Lung (tissue), 12 donors: Measurements from ENCODE around the gene SCAND1. TPM values are rescaled to one million over a fixed set of nuclear protein-coding genes. Genes with fewer than 3 reads are reported as not detected.

Experiments
- ATAC-seq: fragments of 200-7000 bp; cut with Tn5 transposase; one replicate; pipeline ENCODE4 v1.9.1; 2020; ENCODE audit warnings: moderate number of reproducible peaks; ENCODE audit not compliant: insufficient read depth, low FRiP score
- DNase-seq, 3 donors: peaks; one replicate each; pipeline ENCODE4 v3.0.0-alpha.2; 2013 to 2017
- H3K27ac ChIP-seq, 2 donors: one replicate each; pipeline ENCODE4 v1.5.1; 2013; ENCODE audit warnings: mild to moderate bottlenecking in 2 of 2, moderate library complexity in 2 of 2, control low read depth in 1 of 2, inconsistent platforms in 1 of 2, low read depth in 1 of 2, low read length in 1 of 2
- H3K27me3 ChIP-seq, 3 donors: one replicate each; pipeline ENCODE4 v1.5.1; 2013; ENCODE audit warnings: low read length in 2 of 3; ENCODE audit not compliant: control insufficient read depth in 3 of 3, insufficient read depth in 3 of 3
- H3K36me3 ChIP-seq, 4 donors: one replicate each; pipeline ENCODE4 v1.5.1; 2013; ENCODE audit warnings: low read length in 4 of 4, mild to moderate bottlenecking in 1 of 4, moderate library complexity in 1 of 4; ENCODE audit not compliant: control insufficient read depth in 4 of 4, insufficient read depth in 4 of 4
- H3K4me1 ChIP-seq, 5 donors: one replicate each; pipeline ENCODE4 v1.5.1; 2013; ENCODE audit warnings: low read length in 5 of 5, mild to moderate bottlenecking in 2 of 5, moderate library complexity in 1 of 5; ENCODE audit not compliant: control insufficient read depth in 5 of 5, insufficient read depth in 5 of 5
- H3K4me3 ChIP-seq: one replicate; pipeline ENCODE4 v1.5.1; 2013; ENCODE audit warnings: mild to moderate bottlenecking, control low read depth, moderate library complexity
- H3K9ac ChIP-seq, 2 donors: one replicate each; pipeline ENCODE4 v1.5.1; 2013; ENCODE audit warnings: low read length in 2 of 2, control low read depth in 1 of 2; ENCODE audit not compliant: insufficient read depth in 1 of 2
- H3K9me3 ChIP-seq, 4 donors: one replicate each; pipeline ENCODE4 v1.5.1; 2013; ENCODE audit warnings: low read length in 3 of 4, mild to moderate bottlenecking in 1 of 4, moderate library complexity in 1 of 4; ENCODE audit not compliant: control insufficient read depth in 4 of 4, insufficient read depth in 3 of 4
- CTCF ChIP-seq: IDR thresholded peaks from 2 replicates; pipeline ENCODE4 v1.5.1; 2012; ENCODE audit warnings: mild to moderate bottlenecking; ENCODE audit errors: control extremely low read depth, extremely low read depth
- WGBS, 2 donors: extraction: QIAGEN DNeasy Blood & Tissue Kit; methylation state at CpG; one replicate each; pipeline ENCODE4 v1.1.7; 2013; 5-methylcytosine and 5-hydroxymethylcytosine counted together
- polyA plus RNA-seq, 2 donors: library from polyadenylated mRNA; stranded (reverse); fragments of 200-250 nt; gene quantifications; one replicate each; pipeline ENCODE4 v1.2.1, GENCODE V29; 2013
- total RNA-seq, 2 donors: library from RNA; depleted of rRNA in 1 of 2; stranded (reverse); fragments of >200 nt in 1 of 2; gene quantifications; one replicate each; pipeline ENCODE4 v1.2.1, GENCODE V29; 2014 to 2021
- donor health status: control.
- donor health status: control.
- donor health status: Bipolar disorder and iron deficiency.
- donor health status: healthy.
- donor health status: DM: yes; HTN: yes; CAD: no.

Gene SCAND1
- total and polyA plus RNA-seq, 4 donors: 34.6 to 279 (median 97.1) TPM

GRCh38 chr20:35988910-35989463 is 34.7 kb upstream of the SCAND1 start:
- 85 to 88% methylated on average over 2 of the region's 2 CpGs for WGBS, 2 donors
- ATAC-seq (no peak), DNase-seq (no peak)
- Histone ChIP-seq H3K27me3 (no peaks in the 10 kb centered on the region), H3K9me3 (no peaks in the 10 kb centered on the region), H3K27ac (no peak overlapping the region), H3K4me3 (no peak overlapping the region), H3K4me1 (peaks cover 0 to 6% (median 0%) of the 10 kb centered on the region in 5 donors), H3K36me3 (no peaks in the 10 kb centered on the region), H3K9ac (no peak overlapping the region)
- no peak for TF ChIP-seq CTCF

GRCh38 chr20:35985806-35986205 is 31.5 kb upstream of the SCAND1 start:
- 83 to 86% methylated on average over 2 of the region's 2 CpGs for WGBS, 2 donors
- Histone ChIP-seq H3K27ac (no peak overlapping the region), H3K9ac (no peak overlapping the region), H3K27me3 (no peaks in the 10 kb centered on the region), H3K9me3 (no peaks in the 10 kb centered on the region), H3K4me1 (no peaks in the 10 kb centered on the region), H3K4me3 (no peak overlapping the region), H3K36me3 (no peaks in the 10 kb centered on the region)
- no peak for TF ChIP-seq CTCF
- DNase-seq (no peak), ATAC-seq (no peak)

GRCh38 chr20:35984382-35984781 is 30.1 kb upstream of the SCAND1 start:
- Histone ChIP-seq H3K36me3 (no peaks in the 10 kb centered on the region), H3K4me1 (no peaks in the 10 kb centered on the region), H3K4me3 (no peak overlapping the region), H3K27ac (no peak overlapping the region), H3K9me3 (no peaks in the 10 kb centered on the region), H3K9ac (no peak overlapping the region), H3K27me3 (no peaks in the 10 kb centered on the region)
- no peak for ATAC-seq
- no peak for DNase-seq
- no peak for TF ChIP-seq CTCF
- WGBS, 2 donors: 63 to 68% methylated on average over 6 of the region's 6 CpGs

GRCh38 chr20:35981969-35982368 is 27.7 kb upstream of the SCAND1 start:
- 43 to 50% methylated on average over 3 of the region's 3 CpGs for WGBS, 2 donors
- Histone ChIP-seq H3K36me3 (no peaks in the 10 kb centered on the region), H3K9me3 (no peaks in the 10 kb centered on the region), H3K4me3 (no peak overlapping the region), H3K27me3 (no peaks in the 10 kb centered on the region), H3K27ac (no peak overlapping the region), H3K9ac (no peak overlapping the region), H3K4me1 (peaks cover 0 to 11% (median 0%) of the 10 kb centered on the region in 5 donors)
- DNase-seq: no peak
- ATAC-seq: no peak
- TF ChIP-seq CTCF: no peak
